Prostate gland (tissue), 2 donors: ENCODE results near the gene SLAMF1. TPM values are rescaled to one million over a fixed set of nuclear protein-coding genes. Genes with fewer than 3 reads are reported as not detected.

ENCODE experiments used
- DNase-seq: peaks from one replicate; pipeline ENCODE4 v3.0.0-alpha.2; 2019; ENCODE audit warnings: low spot score
- H3K27ac ChIP-seq, 2 donors: fragments of 200-600 bp; sonication (generic); 2 replicates each; pipeline ENCODE4 v1.5.1; 2017 to 2019
- H3K27me3 ChIP-seq: fragments of 200-600 bp; sonication (generic); replicated peaks from 2 replicates; pipeline ENCODE4 v1.5.1; 2019; ENCODE audit not compliant: insufficient read depth
- H3K36me3 ChIP-seq, 2 donors: fragments of 200-600 bp; sonication (generic); 1 replicate in 1 of 2; 2 replicates in 1 of 2; pipeline versions ENCODE4 v1.5.1 to v1.8.1; 2017 to 2019
- H3K4me1 ChIP-seq: fragments of 200-600 bp; sonication (generic); replicated peaks from 2 replicates; pipeline ENCODE4 v1.5.1; 2019
- H3K4me3 ChIP-seq, 2 donors: fragments of 200-600 bp; sonication (generic); 2 replicates each; pipeline ENCODE4 v1.5.1; 2017 to 2019
- H3K9me3 ChIP-seq: fragments of 200-600 bp; sonication (generic); 2 replicates; pipeline ENCODE4 v1.5.1; 2017
- CTCF ChIP-seq, 4 experiments: fragments of 200-600 bp in 2 of 4; fragments of 450-650 bp in 2 of 4; sonication (generic) in 2 of 4; IDR thresholded peaks; 1 replicate in 3 of 4; 2 replicates in 1 of 4; pipeline ENCODE4 v1.5.1; 2016 to 2019; ENCODE audit warnings: antibody characterized with exemption in 4 of 4, mild to moderate bottlenecking in 2 of 4, moderate library complexity in 2 of 4
- POLR2A ChIP-seq: fragments of 450-650 bp; IDR thresholded peaks from one replicate; pipeline ENCODE4 v1.6.1; 2016; ENCODE audit warnings: antibody characterized with exemption, mild to moderate bottlenecking
- POLR2AphosphoS5 ChIP-seq: sonication (generic); formaldehyde crosslinking; IDR thresholded peaks from one replicate; pipeline ENCODE4 v1.6.1; 2017; ENCODE audit warnings: antibody characterized with exemption
- WGBS: methylation state at CpG from one replicate; pipeline ENCODE4 v1.1.5; 2018; 5-methylcytosine and 5-hydroxymethylcytosine counted together
- intact Hi-C: fragments of 100-400 bp; cut with DNase I; formaldehyde crosslinking; loops from one replicate; pipeline ENCODE4 v1.14.2; 2022
- total RNA-seq, 2 donors: library from RNA; depleted of rRNA; stranded (reverse); fragments of >200 nt; gene quantifications; one replicate each; pipeline ENCODE4 v1.1.0, GENCODE V29; 2016

Gene SLAMF1
- total RNA-seq, 2 donors from 2014 or later: 0.17 to 0.36 TPM

GRCh38 chr1:160638540-160638857 lies 8.3 kb downstream of the SLAMF1 start:
- no peak overlapping the region for H3K27ac ChIP-seq
- DNase-seq: no peak
- intact Hi-C loops: no loop called here
- no peaks in the 10 kb centered on the region for H3K27me3 ChIP-seq
- 60% methylated on average over 3 of the region's 3 CpGs for WGBS
- no peaks in the 10 kb centered on the region for H3K36me3 ChIP-seq
- H3K4me1 ChIP-seq: no peaks in the 10 kb centered on the region
- no peak for TF ChIP-seq CTCF (IDR thresholded peaks at IDR 0.05)
- TF ChIP-seq POLR2AphosphoS5: no peak
- TF ChIP-seq POLR2A: no peak
- no peak overlapping the region for H3K4me3 ChIP-seq
- H3K9me3 ChIP-seq: no peaks in the 10 kb centered on the region

GRCh38 chr1:160637821-160638539 lies 8.9 kb downstream of the SLAMF1 start:
- no peaks in the 10 kb centered on the region for H3K4me1 ChIP-seq
- H3K27me3 ChIP-seq: no peaks in the 10 kb centered on the region
- H3K9me3 ChIP-seq: no peaks in the 10 kb centered on the region
- no peak for DNase-seq
- TF ChIP-seq POLR2AphosphoS5: no peak
- TF ChIP-seq POLR2A: no peak
- TF ChIP-seq CTCF (IDR thresholded peaks at IDR 0.05): no peak
- WGBS: 65% methylated on average over 5 of the region's 5 CpGs
- H3K4me3 ChIP-seq: no peak overlapping the region
- no peaks in the 10 kb centered on the region for H3K36me3 ChIP-seq
- intact Hi-C loops: no loop called here
- H3K27ac ChIP-seq: no peak overlapping the region

GRCh38 chr1:160637065-160637464 lies 9.8 kb downstream of the SLAMF1 start:
- TF ChIP-seq POLR2AphosphoS5 (no peak), CTCF (IDR thresholded peaks at IDR 0.05) (no peak), POLR2A (no peak)
- no peak overlapping the region for H3K4me3 ChIP-seq
- DNase-seq: no peak
- no peaks in the 10 kb centered on the region for H3K27me3 ChIP-seq
- WGBS: 91% methylated on average over 8 of the region's 8 CpGs
- H3K4me1 ChIP-seq: no peaks in the 10 kb centered on the region
- H3K9me3 ChIP-seq: no peaks in the 10 kb centered on the region
- no peak overlapping the region for H3K27ac ChIP-seq
- no peaks in the 10 kb centered on the region for H3K36me3 ChIP-seq
- intact Hi-C loops: no loop called here

- no peak for DNase-seq
- 85% methylated on average over 3 of the region's 3 CpGs for WGBS
- no peak for TF ChIP-seq CTCF (IDR thresholded peaks at IDR 0.05)
- no peak for TF ChIP-seq POLR2AphosphoS5
- TF ChIP-seq POLR2A: no peak
- intact Hi-C loops: no loop called here
- H3K27ac ChIP-seq: no peak overlapping the region
- H3K36me3 ChIP-seq: no peaks in the 10 kb centered on the region
- H3K27me3 ChIP-seq: no peaks in the 10 kb centered on the region
- no peaks in the 10 kb centered on the region for H3K9me3 ChIP-seq
- no peaks in the 10 kb centered on the region for H3K4me1 ChIP-seq
- H3K4me3 ChIP-seq: no peak overlapping the region
These were observed 10.3 kb downstream of the SLAMF1 start for GRCh38 chr1:160636547-160636946.

- Histone ChIP-seq H3K4me1 (no peaks in the 10 kb centered on the region), H3K27me3 (no peaks in the 10 kb centered on the region), H3K36me3 (no peaks in the 10 kb centered on the region), H3K4me3 (no peak overlapping the region), H3K27ac (no peak overlapping the region), H3K9me3 (no peaks in the 10 kb centered on the region)
- no peak for TF ChIP-seq CTCF (IDR thresholded peaks at IDR 0.05)
- no peak for TF ChIP-seq POLR2A
- TF ChIP-seq POLR2AphosphoS5: no peak
- WGBS: 91% methylated on average over 4 of the region's 4 CpGs
- intact Hi-C loops: no loop called here
- DNase-seq: no peak
These were observed 10.8 kb downstream of the SLAMF1 start for GRCh38 chr1:160636076-160636475.
